Activated naive CD8-positive, alpha-beta T cell treated with anti-CD3 and anti-CD28 coated beads, Interleukin-2, amount 50 U/mL, for 24 hours (primary cell): ENCODE results near the gene PRDM5.
"Not testable (repeated sequence)": the region's sequence is repeated elsewhere in the genome, so short reads cannot be mapped to it uniquely, and the experiment has no call there.

Experiments
- ATAC-seq: fragments of 150-1000 bp; cut with Tn5 transposase; one replicate; pipeline ENCODE4 v1.10.0; 2021
- DNase-seq: peaks from one replicate; pipeline ENCODE4 v3.0.0; 2021
- H3K27ac Mint-ChIP-seq: one replicate; pipeline ENCODE4 v1.8.0; 2021; ENCODE audit warnings: mild to moderate bottlenecking, mixed read lengths
- H3K27me3 Mint-ChIP-seq: one replicate; pipeline ENCODE4 v1.8.0; 2021; ENCODE audit warnings: mixed read lengths
- H3K36me3 Mint-ChIP-seq: one replicate; pipeline ENCODE4 v1.8.0; 2021; ENCODE audit warnings: low read depth, mixed read lengths
- H3K4me1 Mint-ChIP-seq: one replicate; pipeline ENCODE4 v1.8.0; 2021; ENCODE audit warnings: mixed read lengths
- H3K4me3 Mint-ChIP-seq: one replicate; pipeline ENCODE4 v1.8.0; 2021; ENCODE audit warnings: mild to moderate bottlenecking, moderate library complexity, mixed read lengths
- H3K9me3 Mint-ChIP-seq: one replicate; pipeline ENCODE4 v1.8.0; 2021; ENCODE audit warnings: mixed read lengths

The PRDM5 gene

DNA sequence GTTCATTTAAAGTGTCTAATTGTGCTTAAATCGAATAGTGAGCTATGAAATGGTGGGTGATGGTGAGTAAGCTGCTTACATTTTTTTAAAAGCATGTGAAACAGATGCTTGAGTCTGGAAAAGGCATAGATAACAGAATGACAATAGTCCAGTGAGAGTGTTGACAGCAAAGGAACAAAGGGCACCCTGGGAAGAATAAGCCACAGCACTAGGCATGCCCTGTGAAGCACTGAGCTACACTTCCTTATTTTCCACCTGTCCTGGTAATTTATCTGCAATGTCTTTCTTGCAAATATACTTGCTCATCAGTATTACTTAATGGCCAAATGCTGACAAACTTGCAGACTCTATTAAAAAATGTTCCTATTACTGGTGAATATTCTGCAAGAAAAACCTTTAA lies 168.7 kb downstream of the PRDM5 start:
- ATAC-seq (no peak), DNase-seq (no peak)
- Mint-ChIP-seq H3K27ac (no peak overlapping the region), H3K9me3 (peaks cover 10% of the 10 kb centered on the region), H3K4me1 (peaks cover 2% of the 10 kb centered on the region), H3K4me3 (no peak overlapping the region), H3K36me3 (no peaks in the 10 kb centered on the region), H3K27me3 (no peaks in the 10 kb centered on the region)

DNA sequence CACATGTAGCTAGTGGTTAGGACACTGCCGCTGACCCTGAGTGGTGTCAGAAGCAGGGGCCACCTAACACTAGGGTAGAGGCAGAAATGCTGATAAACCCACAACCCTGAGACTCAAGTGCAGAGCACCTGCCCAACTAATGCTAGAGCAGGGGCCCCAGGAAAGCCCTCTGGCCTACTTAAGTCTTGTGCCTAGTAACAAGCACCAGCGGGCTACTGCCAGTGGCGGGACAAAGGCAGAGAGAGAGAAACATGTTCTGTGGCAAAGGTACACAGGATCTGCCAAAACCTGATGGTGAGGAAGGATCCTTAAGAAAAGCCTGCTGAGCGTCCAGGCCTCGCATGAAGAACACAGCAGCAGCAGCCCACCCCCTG lies 172.4 kb downstream of the PRDM5 start:
- H3K27me3 Mint-ChIP-seq, result no peaks in the 10 kb centered on the region
- peaks cover 17% of the 10 kb centered on the region for H3K9me3 Mint-ChIP-seq
- H3K36me3 Mint-ChIP-seq, result no peaks in the 10 kb centered on the region
- no peak overlapping the region for H3K4me3 Mint-ChIP-seq
- ATAC-seq, result no peak
- no peak for DNase-seq
- peaks cover 2% of the 10 kb centered on the region for H3K4me1 Mint-ChIP-seq
- no peak overlapping the region for H3K27ac Mint-ChIP-seq

DNA sequence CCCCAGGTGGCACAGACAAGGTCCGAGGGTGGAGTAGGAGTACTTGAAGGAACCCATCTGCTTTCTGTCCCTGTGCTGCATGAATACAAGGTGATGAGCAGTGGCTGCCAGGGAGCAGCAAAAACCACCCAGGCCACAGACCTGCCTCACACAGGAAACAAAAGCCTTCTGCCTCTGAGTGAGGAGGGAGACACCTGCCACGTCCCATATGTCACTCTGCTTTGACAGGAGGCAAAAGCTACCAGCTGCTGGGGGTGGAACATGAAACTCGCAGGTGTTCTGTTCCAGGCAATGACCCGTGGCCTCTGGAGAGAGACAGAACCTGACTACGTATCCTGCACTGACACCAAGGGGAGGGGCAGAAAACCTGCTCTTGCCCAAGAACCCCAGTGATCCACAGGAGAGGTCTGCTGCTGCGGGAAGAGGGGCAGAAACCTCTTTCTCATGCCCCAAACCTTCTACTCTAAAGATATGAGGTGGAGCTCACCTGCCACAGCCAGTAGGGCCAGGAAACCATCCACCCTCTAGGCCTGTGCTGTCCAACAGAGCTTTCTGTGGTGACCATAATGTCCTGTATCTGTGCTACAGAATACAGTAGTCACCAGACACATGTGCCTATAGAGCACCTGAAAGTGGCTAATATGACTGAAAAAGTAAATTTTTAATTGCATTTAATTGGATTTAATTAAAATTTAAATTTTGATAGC lies 172.9 kb downstream of the PRDM5 start:
- Mint-ChIP-seq H3K9me3 (peaks cover 17% of the 10 kb centered on the region), H3K27ac (no peak overlapping the region), H3K36me3 (no peaks in the 10 kb centered on the region), H3K27me3 (no peaks in the 10 kb centered on the region), H3K4me3 (no peak overlapping the region), H3K4me1 (peaks cover 2% of the 10 kb centered on the region)
- DNase-seq, result no peak
- ATAC-seq, result peak; percentile 33

DNA sequence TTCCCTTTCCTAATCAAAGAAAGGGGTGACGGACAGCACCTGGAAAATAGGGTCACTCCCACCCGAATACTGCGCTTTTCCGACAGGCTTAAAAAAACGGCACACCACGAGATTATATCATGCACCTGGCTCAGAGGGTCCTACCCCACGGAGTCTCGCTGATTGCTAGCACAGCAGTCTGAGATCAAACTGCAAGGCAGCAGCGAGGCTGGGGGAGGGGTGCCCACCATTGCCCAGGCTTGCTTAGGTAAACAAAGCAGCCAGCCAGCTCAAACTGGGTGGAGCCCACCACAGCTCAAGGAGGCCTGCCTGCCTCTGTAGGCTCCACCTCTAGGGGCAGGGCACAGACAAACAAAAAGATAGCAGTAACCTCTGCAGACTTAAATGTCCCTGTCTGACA lies 180.9 kb downstream of the PRDM5 start:
- not testable (repeated sequence) for H3K27ac Mint-ChIP-seq, H3K4me3 Mint-ChIP-seq

DNA sequence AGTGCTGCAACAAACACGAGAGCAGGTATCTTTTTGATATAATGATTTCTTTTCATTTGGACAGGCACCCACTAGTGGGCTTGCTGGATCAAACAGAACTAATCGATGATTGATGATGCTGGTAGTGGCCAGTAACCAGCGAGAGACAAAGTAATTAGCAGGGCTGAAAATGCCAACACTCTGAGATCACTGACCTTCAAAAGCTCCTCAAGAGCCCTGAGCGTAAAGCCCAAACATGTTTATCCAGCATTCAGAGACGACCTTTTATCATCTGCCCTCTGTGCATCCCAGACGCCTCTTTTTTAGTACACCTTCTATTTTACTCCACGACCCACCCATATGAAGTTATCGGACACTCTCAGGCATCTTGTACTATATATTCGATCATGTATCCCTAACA lies 186.2 kb downstream of the PRDM5 start:
- peaks cover 2% of the 10 kb centered on the region for H3K27me3 Mint-ChIP-seq
- no peaks in the 10 kb centered on the region for H3K4me1 Mint-ChIP-seq
- no peak overlapping the region for H3K27ac Mint-ChIP-seq
- H3K9me3 Mint-ChIP-seq, result no peaks in the 10 kb centered on the region
- H3K4me3 Mint-ChIP-seq, result no peak overlapping the region
- H3K36me3 Mint-ChIP-seq, result no peaks in the 10 kb centered on the region
- ATAC-seq (no peak), DNase-seq (no peak)

More for the DNA sequence above, 180.9 kb downstream of the PRDM5 start:
- not testable (repeated sequence) for H3K36me3 Mint-ChIP-seq, ATAC-seq, H3K9me3 Mint-ChIP-seq, H3K27me3 Mint-ChIP-seq, H3K4me1 Mint-ChIP-seq, DNase-seq

DNA sequence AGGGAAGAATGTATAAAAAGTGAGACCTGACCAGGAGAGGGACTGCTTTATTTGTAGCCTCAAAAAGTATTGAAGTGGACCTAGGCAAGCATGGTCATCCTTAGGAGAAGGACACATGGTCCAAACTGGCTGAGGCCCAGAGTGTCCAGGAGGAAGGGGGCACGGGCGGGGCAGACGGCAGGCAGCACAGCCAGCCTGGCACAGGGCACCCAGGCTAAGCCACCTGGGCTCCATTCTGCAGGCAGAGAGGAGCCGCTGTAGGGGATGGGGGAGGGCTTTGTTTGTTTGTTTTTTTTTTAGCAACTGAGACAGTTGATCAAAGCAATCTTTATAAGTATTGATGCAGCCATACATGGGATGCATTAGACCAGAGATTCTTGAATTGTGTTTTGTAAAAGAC lies 188.6 kb downstream of the PRDM5 start:
- Mint-ChIP-seq H3K4me1 (no peaks in the 10 kb centered on the region), H3K27ac (no peak overlapping the region), H3K4me3 (no peak overlapping the region), H3K9me3 (no peaks in the 10 kb centered on the region), H3K27me3 (no peaks in the 10 kb centered on the region), H3K36me3 (no peaks in the 10 kb centered on the region)
- DNase-seq, result no peak
- no peak for ATAC-seq

DNA sequence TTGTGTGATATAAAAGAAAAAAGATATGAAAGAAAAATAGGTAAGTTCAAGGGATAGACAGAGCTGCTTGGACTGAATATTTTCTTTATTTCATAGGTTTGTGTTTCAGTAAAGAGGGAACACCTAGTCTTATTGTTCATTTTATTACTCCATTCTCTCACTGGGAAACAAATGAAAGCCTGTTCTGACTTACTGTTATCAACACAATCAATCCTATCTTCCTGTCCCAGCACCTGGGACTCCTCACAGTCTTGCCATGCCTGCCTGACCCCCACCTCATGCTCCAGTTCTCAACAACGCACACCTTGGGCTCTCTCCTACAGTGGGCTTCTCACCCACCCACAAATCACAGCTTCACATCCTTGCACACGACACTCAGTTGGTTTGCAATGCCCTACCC lies 189.5 kb downstream of the PRDM5 start:
- Mint-ChIP-seq H3K36me3 (no peaks in the 10 kb centered on the region), H3K27me3 (no peaks in the 10 kb centered on the region), H3K4me1 (no peaks in the 10 kb centered on the region), H3K4me3 (no peak overlapping the region), H3K27ac (no peak overlapping the region), H3K9me3 (no peaks in the 10 kb centered on the region)
- ATAC-seq (no peak), DNase-seq (no peak)

DNA sequence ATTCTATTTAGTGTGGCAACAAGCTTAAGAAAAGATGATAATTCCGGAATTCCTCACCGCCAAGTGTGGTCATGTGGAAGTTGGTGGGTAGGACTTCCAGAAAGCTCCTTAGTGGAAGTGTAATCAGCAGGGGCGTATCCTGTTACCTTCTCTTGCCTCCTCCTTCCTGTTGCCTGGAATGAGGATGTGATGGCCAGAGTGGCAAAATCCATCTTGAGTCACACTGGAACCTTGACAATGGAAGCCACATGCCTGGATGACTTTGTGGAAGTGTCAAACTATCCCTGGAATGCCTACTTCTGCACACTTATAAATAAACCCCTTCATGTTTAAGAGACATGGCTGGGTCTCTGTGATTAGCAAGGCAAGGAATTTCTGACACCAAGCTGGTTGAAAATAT lies 191.0 kb downstream of the PRDM5 start:
- no peak overlapping the region for H3K27ac Mint-ChIP-seq
- no peaks in the 10 kb centered on the region for H3K4me1 Mint-ChIP-seq
- no peaks in the 10 kb centered on the region for H3K9me3 Mint-ChIP-seq
- ATAC-seq (no peak), DNase-seq (no peak)
- H3K4me3 Mint-ChIP-seq, result no peak overlapping the region
- H3K27me3 Mint-ChIP-seq, result no peaks in the 10 kb centered on the region
- no peaks in the 10 kb centered on the region for H3K36me3 Mint-ChIP-seq

DNA sequence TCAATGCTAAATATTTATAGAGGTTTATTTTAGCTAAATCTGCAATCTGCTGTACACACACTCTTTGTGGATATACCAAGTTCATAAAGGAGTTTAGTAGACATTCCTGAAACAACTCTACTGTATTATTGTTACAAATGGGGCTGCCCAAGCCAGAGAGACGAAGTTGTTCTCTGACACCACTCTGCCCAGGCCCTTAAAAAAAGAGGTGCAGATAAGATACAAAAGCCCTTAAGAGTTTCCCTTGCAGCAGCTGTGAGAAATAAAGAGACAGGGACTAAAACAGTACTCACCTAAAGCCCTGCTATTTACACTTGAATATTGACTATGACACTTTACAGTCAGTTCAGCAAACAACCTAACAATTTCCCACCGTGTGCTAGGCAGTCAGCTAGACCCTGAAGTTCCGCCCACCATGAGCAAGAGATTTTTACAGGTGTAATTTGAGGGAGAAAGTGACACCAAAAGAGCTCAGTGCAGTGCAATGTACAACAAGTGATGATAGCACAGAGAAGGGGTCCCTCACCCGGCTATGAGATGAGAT lies 191.7 kb downstream of the PRDM5 start:
- no peaks in the 10 kb centered on the region for H3K4me1 Mint-ChIP-seq
- no peak overlapping the region for H3K4me3 Mint-ChIP-seq
- H3K27me3 Mint-ChIP-seq, result no peaks in the 10 kb centered on the region
- H3K36me3 Mint-ChIP-seq, result no peaks in the 10 kb centered on the region
- no peak for DNase-seq
- H3K27ac Mint-ChIP-seq, result no peak overlapping the region
- ATAC-seq, result no peak
- H3K9me3 Mint-ChIP-seq, result no peaks in the 10 kb centered on the region

DNA sequence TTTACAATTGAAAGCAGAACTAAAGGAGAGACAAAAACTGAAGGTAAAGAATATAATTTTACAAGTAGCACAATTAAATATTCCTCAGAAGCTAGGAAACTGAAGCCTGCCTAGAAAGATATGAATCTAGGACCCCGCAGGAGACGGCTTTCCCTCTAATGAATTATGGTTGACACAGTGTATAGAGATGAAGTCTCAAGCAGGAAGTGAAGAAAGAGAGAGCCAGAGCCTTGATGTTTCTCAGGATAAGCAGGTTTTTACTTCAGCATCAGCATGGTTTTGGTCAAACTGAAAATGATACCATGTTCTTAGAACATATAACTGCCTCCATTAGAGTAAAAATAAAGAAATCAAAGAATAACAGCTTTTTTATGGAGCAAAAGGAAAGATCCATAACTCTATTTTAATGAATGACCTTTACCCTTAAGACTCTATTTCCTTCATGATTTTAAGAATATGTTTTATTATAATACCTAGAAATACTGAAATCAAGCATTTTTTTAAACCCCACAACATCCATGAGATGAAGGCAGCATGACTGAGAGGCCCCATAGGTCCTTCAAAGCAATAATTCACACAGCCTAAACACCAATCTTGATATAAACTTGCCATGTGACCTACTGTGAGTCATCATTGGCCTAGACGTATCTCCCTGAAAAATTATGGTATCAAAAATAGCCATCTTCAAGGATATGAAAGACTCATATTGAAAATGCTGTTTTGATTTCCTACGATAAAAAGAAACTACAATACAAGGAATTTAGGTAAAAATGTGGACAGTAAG lies 193.4 kb downstream of the PRDM5 start:
- Mint-ChIP-seq H3K4me3 (no peak overlapping the region), H3K27ac (no peak overlapping the region), H3K4me1 (no peaks in the 10 kb centered on the region), H3K36me3 (no peaks in the 10 kb centered on the region), H3K27me3 (no peaks in the 10 kb centered on the region), H3K9me3 (no peaks in the 10 kb centered on the region)
- DNase-seq (no peak), ATAC-seq (no peak)

DNA sequence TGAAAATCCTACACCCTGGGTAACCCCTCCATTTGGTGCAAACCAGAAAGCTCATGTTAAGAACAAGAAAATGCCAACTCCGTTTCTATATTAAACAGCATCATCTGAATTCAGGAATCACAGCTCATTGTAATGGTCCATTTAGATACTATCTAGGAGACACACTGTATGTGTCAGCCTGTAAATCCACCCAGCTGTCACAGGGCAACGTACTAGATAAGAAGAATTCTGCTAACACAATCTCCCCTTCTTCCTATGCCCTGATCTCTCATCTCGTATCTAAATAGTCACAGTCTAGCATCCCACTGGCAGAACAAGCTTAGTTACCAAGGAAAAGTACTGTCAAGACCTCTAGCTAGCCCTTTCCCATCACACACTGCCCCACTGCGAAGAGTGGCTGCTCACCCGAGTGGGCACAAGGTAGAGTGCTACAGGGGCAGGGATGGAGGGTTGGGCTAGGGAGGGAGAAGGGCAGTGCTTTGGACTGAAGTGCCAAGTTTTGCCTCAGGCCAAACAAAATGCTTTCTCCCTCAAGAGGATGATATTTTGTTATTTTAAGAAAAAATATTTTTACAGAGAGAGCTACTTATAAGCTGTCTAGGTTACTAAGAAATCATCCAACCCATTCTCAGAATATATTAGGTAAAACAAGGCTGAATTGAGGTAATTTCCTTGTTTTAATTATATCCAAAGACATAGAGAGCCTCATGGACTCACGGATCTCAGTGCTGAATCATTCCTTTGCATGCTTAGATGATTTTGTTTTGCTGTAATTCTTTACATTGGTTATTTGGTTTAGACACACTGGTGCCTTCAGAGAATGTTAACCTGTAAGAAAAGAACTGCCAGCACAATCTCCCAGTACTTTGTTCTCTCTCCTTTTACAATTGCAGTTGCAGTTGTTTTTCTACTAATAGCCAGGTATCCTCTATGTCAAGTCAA lies 196.6 kb downstream of the PRDM5 start:
- ATAC-seq (peak; percentile 33), DNase-seq (no peak)
- no peaks in the 10 kb centered on the region for H3K36me3 Mint-ChIP-seq
- no peaks in the 10 kb centered on the region for H3K9me3 Mint-ChIP-seq
- no peak overlapping the region for H3K27ac Mint-ChIP-seq
- H3K4me3 Mint-ChIP-seq, result no peak overlapping the region
- H3K4me1 Mint-ChIP-seq, result no peaks in the 10 kb centered on the region
- no peaks in the 10 kb centered on the region for H3K27me3 Mint-ChIP-seq

DNA sequence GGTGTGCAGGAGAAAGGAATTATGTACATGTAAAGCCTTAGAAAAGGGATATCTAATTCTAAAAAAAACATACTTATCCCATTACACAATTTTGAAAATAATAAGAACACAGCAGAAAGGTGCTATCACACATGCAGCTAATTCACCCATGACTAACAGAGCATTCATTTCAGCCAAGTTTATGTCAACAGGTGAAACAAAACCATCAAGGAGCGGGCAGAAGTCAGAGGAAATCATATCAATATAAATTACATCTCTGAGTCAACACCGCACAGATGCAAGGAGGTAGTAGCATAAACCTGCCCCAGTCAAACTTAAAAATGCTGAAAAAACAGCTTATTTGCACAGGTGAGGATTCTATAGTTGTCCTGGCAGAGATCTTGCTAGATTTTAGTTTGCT lies 197.9 kb downstream of the PRDM5 start:
- no peaks in the 10 kb centered on the region for H3K9me3 Mint-ChIP-seq
- no peak for ATAC-seq
- no peak overlapping the region for H3K4me3 Mint-ChIP-seq
- no peaks in the 10 kb centered on the region for H3K4me1 Mint-ChIP-seq
- H3K27me3 Mint-ChIP-seq, result no peaks in the 10 kb centered on the region
- no peak for DNase-seq
- H3K27ac Mint-ChIP-seq, result no peak overlapping the region
- H3K36me3 Mint-ChIP-seq, result no peaks in the 10 kb centered on the region

DNA sequence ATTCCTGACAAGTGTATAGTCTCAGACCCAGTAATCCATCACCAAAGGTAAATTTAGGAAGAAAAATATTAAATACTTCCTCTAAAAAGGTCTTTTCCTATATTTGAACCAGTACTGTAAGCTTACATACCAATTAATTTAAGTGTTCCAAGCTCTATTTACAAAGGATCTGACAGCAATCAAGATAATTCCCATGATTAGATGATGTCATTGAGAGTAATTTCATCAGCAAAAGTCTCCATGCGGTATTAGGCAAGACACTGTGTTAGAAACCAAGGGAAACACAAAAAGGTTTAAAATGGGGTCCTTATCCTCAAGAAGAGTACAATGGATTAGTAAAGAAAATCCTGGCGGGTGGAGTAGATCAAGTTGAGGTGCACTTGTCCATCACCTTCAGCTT lies 198.5 kb downstream of the PRDM5 start:
- Mint-ChIP-seq H3K4me3 (no peak overlapping the region), H3K27ac (no peak overlapping the region), H3K27me3 (no peaks in the 10 kb centered on the region), H3K9me3 (no peaks in the 10 kb centered on the region), H3K4me1 (no peaks in the 10 kb centered on the region), H3K36me3 (no peaks in the 10 kb centered on the region)
- no peak for DNase-seq
- ATAC-seq, result no peak

DNA sequence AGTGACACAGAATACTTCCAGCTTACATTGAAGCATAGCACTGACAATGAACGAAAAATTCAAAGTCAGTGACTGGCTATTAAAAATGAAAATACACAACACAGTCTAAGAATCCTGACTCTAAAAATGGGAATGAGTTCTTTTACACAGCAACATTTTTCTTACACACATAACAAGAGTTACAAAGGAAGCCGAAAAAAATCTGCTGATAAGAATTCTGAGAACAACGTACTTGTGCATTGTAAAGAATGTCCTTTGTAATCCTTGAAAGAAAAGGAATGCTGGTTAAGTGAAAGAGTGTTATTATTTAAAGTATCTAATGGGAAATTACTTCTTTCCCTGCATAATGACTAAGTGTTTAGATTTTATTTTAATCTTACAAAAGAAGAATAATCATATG lies 199.4 kb downstream of the PRDM5 start:
- ATAC-seq, result no peak
- no peaks in the 10 kb centered on the region for H3K4me1 Mint-ChIP-seq
- no peak overlapping the region for H3K4me3 Mint-ChIP-seq
- DNase-seq, result no peak
- H3K36me3 Mint-ChIP-seq, result no peaks in the 10 kb centered on the region
- no peak overlapping the region for H3K27ac Mint-ChIP-seq
- no peaks in the 10 kb centered on the region for H3K27me3 Mint-ChIP-seq
- no peaks in the 10 kb centered on the region for H3K9me3 Mint-ChIP-seq
